Kidney (tissue), 22 donors: ENCODE data around the gene CCND2. TPM values are rescaled to one million over a fixed set of nuclear protein-coding genes. Genes with fewer than 3 reads are reported as not detected.

ENCODE experiments used
- DNase-seq, 5 donors: peaks; one replicate each; pipeline ENCODE4 v3.0.0-alpha.2; 2013 to 2020
- FAIRE-seq: peaks from 2 replicates; lab custom pipeline; 2012; peaks lifted over from hg19 to GRCh38; lab: Jason Lieb, UNC
- H3K27ac ChIP-seq, 2 donors: one replicate each; pipeline ENCODE4 v1.7.0; 2013; ENCODE audit warnings: low read depth in 2 of 2, low read length in 2 of 2, inconsistent platforms in 1 of 2
- H3K27me3 ChIP-seq: one replicate; pipeline ENCODE4 v1.7.1; 2013; ENCODE audit warnings: low read length, inconsistent platforms; ENCODE audit not compliant: control insufficient read depth, insufficient read depth
- H3K36me3 ChIP-seq, 3 donors: one replicate each; pipeline versions ENCODE4 v1.7.0 to v1.7.1; 2013; ENCODE audit warnings: low read length in 3 of 3, control low read depth in 1 of 3, inconsistent platforms in 1 of 3; ENCODE audit not compliant: insufficient read depth in 3 of 3, control insufficient read depth in 2 of 3
- H3K4me1 ChIP-seq, 3 donors: one replicate each; pipeline versions ENCODE4 v1.7.0 to v1.7.1; 2013; ENCODE audit warnings: low read length in 3 of 3, inconsistent platforms in 1 of 3, low read depth in 1 of 3; ENCODE audit not compliant: control insufficient read depth in 2 of 3, insufficient read depth in 2 of 3
- H3K4me3 ChIP-seq, 3 donors: one replicate each; pipeline versions ENCODE4 v1.7.0 to v1.8.1; 2013; ENCODE audit warnings: low read length in 3 of 3, control low read depth in 1 of 3, inconsistent platforms in 1 of 3
- H3K9ac ChIP-seq, 3 donors: one replicate each; pipeline versions ENCODE4 v1.7.0 to v1.7.1; 2013; ENCODE audit warnings: low read length in 3 of 3, control low read depth in 1 of 3, inconsistent platforms in 1 of 3
- H3K9me3 ChIP-seq, 3 donors: one replicate each; pipeline versions ENCODE4 v1.7.0 to v1.7.1; 2013; ENCODE audit warnings: low read length in 3 of 3, control low read depth in 1 of 3, inconsistent platforms in 1 of 3; ENCODE audit not compliant: control insufficient read depth in 2 of 3, insufficient read depth in 1 of 3
- CTCF ChIP-seq: IDR thresholded peaks from 3 replicates; pipeline ENCODE4 v1.5.1; 2012; ENCODE audit warnings: mild to moderate bottlenecking, moderate library complexity, borderline replicate concordance; ENCODE audit not compliant: insufficient read depth; ENCODE audit errors: extremely low read depth
- intact Hi-C: fragments of 100-400 bp; cut with DNase I; formaldehyde crosslinking; loops from one replicate; pipeline ENCODE4 v1.11.1; 2022
- long read RNA-seq, 10 donors: library from polyadenylated mRNA in 1 of 10; unstranded in 1 of 10; transcript quantifications; one replicate each; pipeline ENCODE4 v2.0.0 and lab custom pipeline, GENCODE V29; 2021 to 2026
- polyA plus RNA-seq: library from polyadenylated mRNA; stranded (reverse); fragments of 350-450 nt; fragmentation: Illumina TruSeq; extraction: RNeasy Lipid Tissue Mini Kit (QIAGEN cat#74804); gene quantifications from one replicate; pipeline ENCODE4 v1.2.3, GENCODE V29; 2014; ENCODE audit warnings: low read depth, low replicate concordance; ENCODE audit not compliant: insufficient read depth
- total RNA-seq: library from RNA; stranded (reverse); fragmentation: NEBNext Ultra II Directional; extraction: Animal tissue kit (Norgen Biotek cat#: 25700); gene quantifications from one replicate; pipeline ENCODE4 v1.2.1, GENCODE V29; 2021
- donor health status: control.
- donor health status: control.
- donor health status: control.
- donor health status: control.
- donor health status: control.
- donor health status: DM: yes; HTN: yes; CAD: no.
- donor health status: Normal renal cell carcinoma (clear cell type).

CCND2 gene
- total RNA-seq (94.4 TPM), polyA plus RNA-seq (3.3 TPM)
- long read RNA-seq, donor 1, full-length matches to known transcripts, result 5 of 5 reads
- long read RNA-seq, donor 1, partial matches to known transcripts, result 0 of 5 reads
- long read RNA-seq, donor 1, other reads (novel, unspliced or antisense), result 0 of 5 reads
- long read RNA-seq, donor 2, full-length matches to known transcripts, result 5 of 5 reads
- long read RNA-seq, donor 2, partial matches to known transcripts, result 0 of 5 reads
- long read RNA-seq, donor 2, other reads (novel, unspliced or antisense), result 0 of 5 reads
- long read RNA-seq, donor 3, full-length matches to known transcripts, result 11 of 11 reads
- long read RNA-seq, donor 3, partial matches to known transcripts, result 0 of 11 reads
- long read RNA-seq, donor 3, other reads (novel, unspliced or antisense), result 0 of 11 reads
- long read RNA-seq, donor 4, full-length matches to known transcripts, result 3 of 3 reads
- long read RNA-seq, donor 4, partial matches to known transcripts, result 0 of 3 reads
- long read RNA-seq, donor 4, other reads (novel, unspliced or antisense), result 0 of 3 reads
- long read RNA-seq, donor 5, result 0 reads
- long read RNA-seq, donor 6, full-length matches to known transcripts, result 2 of 2 reads
- long read RNA-seq, donor 6, partial matches to known transcripts, result 0 of 2 reads
- long read RNA-seq, donor 6, other reads (novel, unspliced or antisense), result 0 of 2 reads
- long read RNA-seq, donor 7, full-length matches to known transcripts, result 24 of 44 reads
- long read RNA-seq, donor 7, partial matches to known transcripts, result 0 of 44 reads
- long read RNA-seq, donor 7, other reads (novel, unspliced or antisense), result 20 of 44 reads
- long read RNA-seq, donor 8, full-length matches to known transcripts, result 4 of 9 reads
- long read RNA-seq, donor 8, partial matches to known transcripts, result 5 of 9 reads
- long read RNA-seq, donor 8, other reads (novel, unspliced or antisense), result 0 of 9 reads
- long read RNA-seq, donor 9, full-length matches to known transcripts, result 4 of 4 reads
- long read RNA-seq, donor 9, partial matches to known transcripts, result 0 of 4 reads
- long read RNA-seq, donor 9, other reads (novel, unspliced or antisense), result 0 of 4 reads
- long read RNA-seq, donor 10, full-length matches to known transcripts, result 8 of 8 reads
- long read RNA-seq, donor 10, partial matches to known transcripts, result 0 of 8 reads
- long read RNA-seq, donor 10, other reads (novel, unspliced or antisense), result 0 of 8 reads

GRCh38 chr12:4273652-4274395, at the start of gene CCND2:
CCND2 (plus strand) TSS chr12:4273762; CDS start chr12:4274041, 279 bp downstream.
- peak; percentile 94 to 98 (median 96) for DNase-seq
- no peak for TF ChIP-seq CTCF
- peak within 1 kb of the TSS; percentile 57 to 77 for H3K27ac ChIP-seq
- H3K9me3 ChIP-seq, result no peaks in the 10 kb centered on the region
- peaks cover 4% of the 10 kb centered on the region for H3K27me3 ChIP-seq
- H3K4me3 ChIP-seq, result peak within 1 kb of the TSS; percentile 65 to 87 (median 71)
- peaks cover 0 to 35% (median 3%) of the 10 kb centered on the region in 3 donors for H3K4me1 ChIP-seq
- no peaks in the 10 kb centered on the region for H3K36me3 ChIP-seq
- no peak for FAIRE-seq
- intact Hi-C loops, result loop anchor here (10.0 kb wide), 1 partner anchor 389 kb away; no protein-coding TSS in a partner anchor
- H3K9ac ChIP-seq, result peak within 1 kb of the TSS; percentile 54 to 83 (median 61)

- no peak for DNase-seq
- intact Hi-C loops, result no loop called here
Measured at GRCh38 chr12:4224206-4224889, 49.2 kb upstream of the CCND2 start.

More at GRCh38 chr12:4224206-4224889, 49.2 kb upstream of the CCND2 start:
- no peak overlapping the region for H3K27ac ChIP-seq
- TF ChIP-seq CTCF, result no peak
- no peak overlapping the region for H3K9ac ChIP-seq
- H3K4me1 ChIP-seq, result no peaks in the 10 kb centered on the region
- peaks cover 0 to 14% (median 4%) of the 10 kb centered on the region in 3 donors for H3K9me3 ChIP-seq
- FAIRE-seq, result no peak
- H3K36me3 ChIP-seq, result no peaks in the 10 kb centered on the region
- H3K27me3 ChIP-seq, result no peaks in the 10 kb centered on the region
- no peak overlapping the region for H3K4me3 ChIP-seq
